IPS-NIHi7 (cell line): ENCODE results near the gene PEX16.
A peak's percentile ranks its signal among the peaks of the same experiment; 100 is the strongest.

ENCODE experiments used
- DNase-seq: peaks from one replicate; pipeline ENCODE4 v3.0.0; 2012; ENCODE audit warnings: mixed read lengths; ENCODE audit errors: extremely low spot score

Gene PEX16

DNA sequence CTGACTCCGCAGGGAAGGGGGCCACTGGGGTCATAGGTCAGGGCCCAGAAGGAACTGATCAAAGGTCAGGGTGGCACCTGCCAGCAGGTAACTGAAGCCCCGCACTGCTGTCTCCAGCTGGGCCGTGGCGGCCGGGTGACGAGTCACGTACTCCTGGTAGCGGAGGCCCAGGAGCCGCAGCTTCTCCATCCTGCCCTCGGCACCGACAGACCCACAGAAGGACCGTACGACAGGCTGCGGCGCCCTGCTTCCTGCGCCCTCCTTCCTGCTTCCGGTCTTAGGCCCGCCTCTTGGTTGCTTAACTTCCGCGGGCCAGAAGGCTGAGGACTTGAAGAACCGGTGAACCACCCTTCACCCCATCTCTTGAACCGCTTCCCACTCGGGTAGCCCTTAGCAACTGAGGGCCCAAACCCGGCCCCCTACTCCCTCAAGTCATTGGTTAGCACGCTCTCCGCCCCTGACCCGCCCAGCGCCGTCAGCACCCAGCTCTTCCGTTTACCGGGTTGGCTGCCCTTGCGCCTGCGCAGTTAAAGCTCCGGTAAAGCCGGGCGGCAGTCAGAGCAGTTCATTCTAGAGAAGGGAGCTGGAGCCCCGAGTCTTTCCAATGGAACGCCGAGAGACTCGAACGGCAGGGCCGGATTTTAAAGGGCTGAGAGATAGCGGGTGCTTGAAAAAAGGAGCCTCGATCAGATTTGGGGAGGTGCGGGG is at the start of gene PEX16:
Gene PEX16, minus strand, starts transcription at position 255 of the 708 bp plus-strand sequence. Its CDS starts 66 bp downstream, at position 189.
- DNase-seq, result peak; percentile 97

DNA sequence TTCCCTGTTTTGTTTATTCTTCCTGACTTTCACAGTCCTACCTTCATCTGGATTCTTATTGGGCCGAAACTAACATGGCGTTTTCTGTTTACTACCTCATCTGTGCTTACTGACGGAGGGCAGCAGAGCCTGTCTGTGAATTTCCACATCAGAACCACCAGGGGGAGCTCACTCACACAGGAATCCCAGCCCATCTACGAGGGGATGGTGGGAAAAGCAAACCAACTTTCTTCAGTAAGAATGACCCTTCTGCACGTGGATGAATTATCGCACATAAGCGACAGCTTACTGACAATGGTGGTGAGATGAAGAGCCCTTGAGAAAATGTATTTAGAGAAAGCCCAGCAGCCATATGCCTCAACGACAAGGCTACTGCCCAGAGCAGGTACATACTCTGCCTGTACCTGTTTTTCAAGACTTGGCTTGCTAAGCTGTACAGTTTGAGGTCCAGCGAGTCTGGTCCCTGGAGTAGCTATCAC is 47.3 kb upstream of the PEX16 start:
- DNase-seq, result peak; percentile 87

DNA sequence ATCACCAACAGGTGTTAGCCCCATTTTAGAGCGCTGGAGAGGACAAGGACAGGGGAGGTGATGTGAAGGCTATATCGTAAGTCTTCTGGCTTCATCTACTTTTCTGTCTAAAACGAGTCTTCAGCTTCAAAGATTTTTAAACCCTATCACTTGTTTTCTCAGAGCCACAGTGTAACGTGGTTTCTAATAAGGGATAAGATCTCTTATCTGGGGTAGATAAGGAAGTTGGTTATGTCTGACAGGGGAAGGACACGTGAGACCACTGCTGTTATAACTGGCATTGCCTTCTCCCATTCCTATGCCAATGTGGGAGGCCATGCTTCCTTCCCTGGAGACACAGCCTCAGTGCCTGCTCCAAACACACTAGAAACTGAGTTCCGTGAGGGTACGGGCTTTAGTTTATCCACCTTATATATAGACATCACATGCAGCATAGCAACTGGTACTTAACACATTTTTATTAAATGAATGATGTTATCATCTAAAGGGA is 44.1 kb upstream of the PEX16 start:
- no peak for DNase-seq

DNA sequence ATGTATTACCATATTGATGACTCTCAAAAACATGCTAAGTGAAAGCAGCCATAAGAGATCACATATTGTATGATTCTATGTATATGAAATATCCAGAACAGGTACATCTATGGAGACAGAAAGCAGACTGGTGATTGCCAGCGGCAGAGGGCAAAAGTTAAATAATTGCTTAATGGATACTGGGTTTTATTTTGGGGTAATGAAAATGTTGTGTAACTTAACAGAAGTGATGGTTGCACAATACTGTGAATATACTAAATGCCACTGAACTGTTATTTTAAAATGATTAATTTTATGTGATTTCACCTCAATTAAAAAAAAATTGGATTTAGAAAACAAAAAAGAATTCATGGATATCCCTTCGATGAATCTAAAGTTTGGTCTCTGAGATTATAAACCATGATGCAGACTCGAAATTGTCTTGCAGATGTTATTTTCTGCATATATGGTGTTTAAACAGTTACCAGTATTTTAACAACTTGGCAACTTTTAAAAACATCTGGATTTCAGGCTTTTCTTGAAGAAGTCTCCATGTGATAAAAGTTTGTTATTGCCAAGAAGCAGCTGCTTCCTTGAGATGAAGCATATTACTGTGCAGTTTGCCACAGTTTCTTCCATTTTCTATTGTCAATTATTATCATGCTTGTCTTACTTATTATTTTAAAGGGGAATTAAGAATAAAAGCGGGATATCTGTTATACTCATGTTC is 42.9 kb upstream of the PEX16 start:
- DNase-seq, result no peak

DNA sequence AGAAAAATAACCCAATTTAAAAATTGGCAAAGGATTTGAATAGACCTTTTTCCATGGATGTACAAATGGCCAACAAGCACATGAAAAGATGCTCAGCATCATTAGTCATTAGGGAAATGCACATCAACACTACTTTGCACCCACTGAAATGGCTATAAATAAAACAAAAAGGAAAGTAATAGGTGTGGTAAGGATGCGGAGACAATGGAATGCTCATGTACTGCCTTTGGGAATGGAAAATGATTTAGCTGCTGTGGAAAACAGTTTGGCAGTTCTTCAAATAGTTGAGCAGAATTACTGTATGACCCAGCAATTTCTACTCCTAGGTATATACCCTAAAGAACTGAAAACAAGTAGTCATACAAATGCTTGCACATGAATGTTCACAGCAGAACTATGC is 42.2 kb upstream of the PEX16 start:
- DNase-seq, result no peak

DNA sequence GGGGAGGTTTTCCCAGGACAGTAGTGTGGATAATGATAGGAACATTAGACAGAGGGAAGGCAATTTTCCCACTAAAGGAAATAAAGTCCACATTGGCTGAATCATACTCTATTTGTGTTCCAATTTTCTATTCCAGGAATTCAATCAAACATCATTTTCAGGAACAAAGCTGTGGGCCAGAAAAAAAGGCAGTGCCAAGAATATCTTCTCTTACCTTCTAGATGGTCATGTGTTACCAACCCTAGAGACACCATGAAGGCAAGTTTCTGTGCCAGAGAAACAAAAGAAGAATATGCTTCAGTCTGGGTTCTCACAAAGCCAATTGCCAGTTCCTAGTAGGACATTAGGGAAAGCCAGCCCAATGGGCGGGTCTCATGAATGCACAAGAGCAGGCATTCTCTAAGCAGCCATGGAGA is 32.3 kb upstream of the PEX16 start:
- DNase-seq, result no peak

DNA sequence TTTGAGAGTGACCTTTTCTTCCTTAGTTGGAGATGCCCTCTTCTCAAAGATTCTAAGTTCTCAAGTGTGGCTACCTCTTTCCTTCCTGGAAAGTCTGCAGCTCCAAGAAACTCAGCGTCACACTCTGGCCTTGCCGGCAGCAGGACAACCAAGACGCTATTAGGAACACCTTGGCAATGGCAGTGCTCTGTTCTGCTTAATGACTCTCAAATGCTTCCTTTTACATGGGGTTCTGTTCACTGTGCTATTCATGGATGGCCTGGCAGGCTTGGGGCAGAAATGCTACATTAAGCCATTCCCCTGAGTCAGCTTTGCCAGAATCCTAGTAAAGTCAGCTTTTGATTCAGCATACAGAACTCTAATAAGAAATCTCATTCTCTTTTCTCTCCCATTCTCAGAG is 30.7 kb upstream of the PEX16 start:
- DNase-seq, result no peak

DNA sequence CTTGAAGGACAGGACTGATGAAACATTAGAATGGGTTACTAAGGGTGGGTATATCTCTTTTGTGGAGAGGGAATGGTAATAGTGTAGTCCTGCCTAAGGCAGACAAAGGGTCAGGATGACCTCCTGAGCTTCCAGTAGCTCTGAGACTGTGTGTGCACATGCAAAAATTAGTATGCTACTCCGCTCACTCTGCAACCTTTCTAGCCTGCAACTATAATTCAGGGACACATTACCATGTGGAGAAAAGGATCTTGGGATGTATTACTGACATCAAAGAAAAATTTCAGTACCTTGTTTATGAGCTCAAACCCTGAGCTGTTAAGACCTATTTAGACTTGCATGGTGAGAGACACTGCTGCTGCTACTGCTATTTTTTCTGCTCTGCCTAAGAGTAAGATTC is 30.2 kb upstream of the PEX16 start:
- DNase-seq, result no peak

DNA sequence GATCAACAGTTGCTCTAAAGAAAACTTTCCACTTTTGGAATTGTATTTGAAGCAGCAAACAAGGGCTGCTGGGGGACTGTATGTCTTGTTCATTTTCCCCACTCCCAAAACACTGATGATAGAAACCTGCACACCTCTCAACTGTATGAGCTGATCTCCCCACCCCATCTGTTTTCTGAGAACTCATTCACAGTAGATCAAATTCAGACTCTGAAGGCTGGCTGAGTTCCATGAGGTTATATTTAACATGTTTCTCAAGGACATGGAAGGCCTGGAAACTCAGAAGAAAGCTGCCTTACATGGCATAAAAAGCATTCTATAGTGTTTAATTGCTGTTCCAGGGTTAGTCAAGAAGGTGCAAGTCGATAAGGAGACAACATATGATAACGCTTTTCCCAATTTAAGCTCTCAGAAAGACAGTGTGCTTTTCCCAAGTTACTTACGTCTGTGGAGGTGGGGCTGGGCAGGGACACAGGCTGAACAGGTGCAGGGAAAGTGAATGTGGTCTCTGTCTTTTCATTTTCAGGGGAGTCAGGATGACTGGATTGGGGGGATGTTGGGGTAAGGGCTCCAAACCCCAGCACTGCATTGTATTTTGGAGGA is 27.8 kb upstream of the PEX16 start:
- no peak for DNase-seq

DNA sequence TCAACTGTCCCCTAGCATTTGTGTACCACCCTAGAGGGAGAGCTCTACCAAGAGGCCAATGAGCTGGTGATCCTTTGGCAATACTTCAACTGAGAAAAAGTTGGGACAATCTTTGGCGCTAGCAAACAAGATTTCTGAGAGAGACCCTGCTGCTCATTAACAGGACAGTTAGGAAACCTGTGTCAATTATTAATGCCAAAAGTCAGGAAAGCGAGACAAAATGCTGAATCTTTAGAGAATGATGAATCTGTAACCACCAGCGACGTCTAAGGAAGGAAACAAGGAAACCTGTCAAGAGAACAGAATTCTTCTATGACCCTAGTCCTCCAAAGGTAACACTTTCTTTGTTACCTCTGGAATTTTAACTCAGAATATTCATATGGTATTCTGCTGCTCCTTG is 24.7 kb upstream of the PEX16 start:
- no peak for DNase-seq

DNA sequence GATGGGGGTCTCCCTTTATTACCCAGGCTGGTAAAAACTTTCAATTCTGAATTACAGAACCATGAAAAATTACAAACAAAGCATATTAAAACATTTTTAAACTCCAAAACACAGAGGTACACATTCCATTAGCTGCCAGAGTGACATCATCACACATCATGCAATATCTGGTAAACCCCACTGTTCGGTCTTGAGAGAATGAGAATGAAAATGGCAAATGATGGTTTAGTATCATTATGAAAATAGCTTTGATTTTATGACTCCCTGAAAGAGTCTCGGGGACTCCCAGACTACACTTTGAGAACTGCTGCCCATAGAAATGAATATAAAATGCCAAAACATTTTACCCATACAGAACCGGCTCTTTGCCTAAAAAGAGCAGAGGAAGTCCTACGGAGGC is 23.6 kb upstream of the PEX16 start:
- no peak for DNase-seq

- DNase-seq, result no peak
Observed at GRCh38 chr11:45939836-45940235, 22.2 kb upstream of the PEX16 start.

DNA sequence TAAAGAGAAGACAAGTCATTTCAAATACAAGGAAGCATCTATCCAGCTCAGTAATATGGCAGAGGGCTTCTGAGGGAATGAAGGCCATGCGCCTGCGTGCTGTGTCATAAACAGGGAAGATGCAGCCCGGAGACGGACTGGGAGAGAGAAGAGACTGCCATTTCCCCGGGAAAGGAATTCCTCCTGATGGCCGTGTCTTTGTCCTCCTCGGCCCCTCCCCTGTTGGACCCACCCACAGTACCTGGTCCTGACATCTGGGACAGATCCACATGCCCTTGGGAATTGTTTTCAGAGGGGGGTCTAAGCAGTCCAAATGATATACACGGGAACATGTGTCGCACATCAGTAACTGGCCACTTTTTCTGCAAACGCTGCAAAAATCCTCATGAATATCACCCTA is 20.2 kb upstream of the PEX16 start:
- no peak for DNase-seq

DNA sequence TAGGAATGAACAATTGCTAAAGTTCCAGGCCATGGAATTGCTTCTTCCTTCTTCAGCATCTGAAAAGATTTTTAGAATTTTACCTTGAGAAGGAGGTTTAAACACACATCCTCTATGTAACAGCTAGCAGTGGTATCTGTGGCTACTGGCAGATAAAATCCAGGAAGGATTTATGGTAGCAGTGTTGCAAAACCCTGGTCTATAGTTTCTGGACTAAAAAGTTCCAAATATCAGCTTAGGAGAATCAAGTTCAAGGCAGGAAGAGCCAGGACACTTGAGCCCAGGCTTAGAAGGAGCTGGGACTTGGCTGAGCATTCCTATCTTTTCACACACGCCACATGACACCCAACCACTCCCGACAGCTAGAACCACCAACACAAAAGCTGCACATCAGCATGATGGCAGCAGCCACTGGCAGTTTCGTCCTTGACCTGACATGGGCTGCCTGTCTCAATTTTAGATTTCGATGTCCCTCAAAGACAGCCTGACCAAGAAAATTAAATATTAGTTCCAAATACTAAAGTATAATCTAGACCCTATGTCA is 18.9 kb upstream of the PEX16 start:
- no peak for DNase-seq

DNA sequence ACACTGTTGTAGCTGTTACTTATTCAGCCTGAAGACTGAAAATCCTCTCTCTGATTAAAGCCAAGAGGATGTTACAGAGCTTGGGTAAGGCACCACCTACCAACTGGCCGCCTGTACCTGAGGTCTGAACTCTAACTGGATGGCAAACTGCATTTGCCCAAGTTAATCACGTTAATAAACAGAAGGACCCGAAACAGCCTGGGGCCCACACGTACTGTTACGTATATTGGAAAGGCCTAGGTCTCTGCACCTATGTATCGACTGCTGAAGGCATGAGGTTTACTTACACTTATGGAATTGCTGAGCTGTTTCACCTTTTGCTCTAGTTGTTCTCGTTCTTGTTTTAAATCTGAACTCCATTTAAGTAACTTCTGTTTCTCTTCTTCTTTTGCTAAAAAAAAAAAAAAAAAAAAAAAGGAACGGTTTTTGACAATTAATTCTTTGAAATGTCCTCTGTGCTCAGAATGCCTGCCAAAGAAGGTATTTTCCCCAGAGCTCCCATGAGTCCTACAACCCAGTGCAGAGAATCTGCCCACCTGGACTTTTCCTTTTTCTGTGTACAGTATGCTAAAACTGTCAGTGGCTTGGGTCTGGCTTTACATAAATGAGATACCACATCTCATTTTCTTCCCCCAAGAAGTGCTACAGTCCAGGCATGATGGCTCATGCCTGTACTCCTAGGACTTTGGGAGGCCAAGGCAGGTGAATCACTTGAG is 17.8 kb upstream of the PEX16 start:
- DNase-seq, result no peak

DNA sequence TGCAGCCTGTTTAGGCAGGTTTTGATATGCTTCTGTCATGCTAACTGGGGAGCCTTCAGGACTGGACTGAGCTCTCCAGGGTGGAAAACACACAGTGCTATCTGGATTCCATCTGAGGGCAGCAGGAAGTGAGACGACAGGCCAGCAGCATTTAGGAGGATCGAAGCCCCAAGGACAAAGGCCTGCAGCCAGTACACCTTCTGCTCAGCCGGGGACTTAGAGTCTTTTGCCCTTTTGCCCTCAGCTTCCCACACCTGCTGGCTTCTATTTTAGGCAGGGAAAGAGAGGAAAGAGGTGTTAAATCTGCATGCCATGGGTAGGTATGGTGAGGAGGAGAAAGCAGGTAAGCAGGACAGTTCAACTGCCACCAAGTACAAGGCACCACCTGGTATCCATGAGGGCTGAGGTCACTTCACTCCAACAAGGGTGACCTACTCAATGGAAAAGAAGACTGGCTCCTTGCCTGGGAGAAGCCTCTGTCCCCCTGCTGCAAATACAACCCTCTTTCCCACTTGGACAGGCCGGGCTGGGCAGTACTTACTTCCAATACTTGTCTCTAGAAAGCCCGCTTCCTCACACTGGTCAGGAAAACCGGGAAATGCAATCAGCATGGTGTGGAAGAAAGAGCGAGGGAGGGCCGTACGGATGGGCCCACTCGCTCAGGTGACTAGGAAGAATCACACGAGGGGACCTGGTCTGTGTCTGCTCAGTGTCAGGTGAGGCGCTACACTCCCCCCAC is 17.1 kb upstream of the PEX16 start:
- no peak for DNase-seq

GRCh38 chr11:45933846-45934579 is 16.3 kb upstream of the PEX16 start:
- DNase-seq, result no peak

- no peak for DNase-seq
Observed at GRCh38 chr11:45933131-45933831, 15.6 kb upstream of the PEX16 start.

GRCh38 chr11:45932217-45932616 is 14.5 kb upstream of the PEX16 start:
- no peak for DNase-seq

GRCh38 chr11:45931739-45932138 is 14.1 kb upstream of the PEX16 start:
- no peak for DNase-seq
